HEK293 (cell line): ENCODE data around the gene ELL2.

ENCODE experiments used
- CTCF ChIA-PET: fragments of 350-600 bp; formaldehyde crosslinking; extraction: SDS; loops from one replicate; lab custom pipeline; 2021; ENCODE audit warnings: antibody characterized with exemption; lab: Yijun Ruan, JAX
- POLR2A ChIA-PET: fragments of 300-600 bp; formaldehyde crosslinking; extraction: SDS; loops from one replicate; lab custom pipeline; 2020; ENCODE audit warnings: antibody characterized with exemption, inconsistent platforms; lab: Yijun Ruan, JAX
- H3K27ac ChIP-seq: fragments of 200-500 bp; sonication (Bioruptor generic); 2 replicates; pipeline ENCODE4 v1.5.1; 2014; ENCODE audit warnings: low read depth, low read length, control low read depth, inconsistent platforms; ENCODE audit errors: extremely low read depth
- H3K36me3 ChIP-seq, 2 experiments: fragments of 200-500 bp in 1 of 2; sonication (Bioruptor generic) in 1 of 2; 1 replicate in 1 of 2; 2 replicates in 1 of 2; pipeline ENCODE4 v1.5.1; 2014 to 2017; ENCODE audit warnings: inconsistent platforms in 2 of 2, low read length in 2 of 2; ENCODE audit not compliant: control insufficient read depth in 2 of 2, insufficient read depth in 1 of 2
- H3K4me1 ChIP-seq: fragments of 200-500 bp; sonication (Bioruptor generic); 2 replicates; pipeline ENCODE4 v1.5.1; 2014; ENCODE audit warnings: mild to moderate bottlenecking, low read length, inconsistent platforms; ENCODE audit not compliant: control insufficient read depth, insufficient read depth
- H3K4me3 ChIP-seq: 2 replicates; pipeline ENCODE4 v1.5.1; 2011; ENCODE audit warnings: low read depth, mild to moderate bottlenecking, control low read depth, low read length, moderate library complexity
- H3K9me3 ChIP-seq: fragments of 200-500 bp; sonication (Bioruptor generic); 2 replicates; pipeline ENCODE4 v1.5.1; 2014; ENCODE audit warnings: low read depth, low read length, inconsistent platforms; ENCODE audit not compliant: control insufficient read depth, insufficient read depth
- EGR2 ChIP-seq: fragments of 450-650 bp; formaldehyde crosslinking; IDR thresholded peaks from 2 replicates; pipeline ENCODE4 v1.5.1; 2016; ENCODE audit warnings: low read depth, missing biosample characterization, missing genetic modification characterization
- GFI1B ChIP-seq: fragments of 450-650 bp; formaldehyde crosslinking; IDR thresholded peaks from 2 replicates; pipeline ENCODE4 v1.5.1; 2016; ENCODE audit warnings: missing biosample characterization, missing genetic modification characterization
- KLF1 ChIP-seq: fragments of 450-650 bp; formaldehyde crosslinking; IDR thresholded peaks from 2 replicates; pipeline ENCODE4 v1.5.1; 2016; ENCODE audit warnings: missing biosample characterization, missing genetic modification characterization
- KLF10 ChIP-seq: fragments of 450-650 bp; IDR thresholded peaks from 2 replicates; pipeline ENCODE4 v1.5.1; 2018; ENCODE audit warnings: missing biosample characterization, mild to moderate bottlenecking, missing genetic modification characterization
- KLF8 ChIP-seq: fragments of 450-650 bp; formaldehyde crosslinking; IDR thresholded peaks from 2 replicates; pipeline ENCODE4 v1.5.1; 2016; ENCODE audit warnings: missing biosample characterization, missing genetic modification characterization
- KLF9 ChIP-seq: fragments of 450-650 bp; formaldehyde crosslinking; IDR thresholded peaks from 2 replicates; pipeline ENCODE4 v1.5.1; 2016; ENCODE audit warnings: missing biosample characterization, missing genetic modification characterization, low read depth
- SCRT1 ChIP-seq: fragments of 450-650 bp; formaldehyde crosslinking; IDR thresholded peaks from 2 replicates; pipeline ENCODE4 v1.5.1; 2016; ENCODE audit warnings: missing biosample characterization, missing genetic modification characterization, borderline replicate concordance
- SP2 ChIP-seq: fragments of 450-650 bp; formaldehyde crosslinking; IDR thresholded peaks from 2 replicates; pipeline ENCODE4 v1.5.1; 2016; ENCODE audit warnings: missing biosample characterization, missing genetic modification characterization
- SP7 ChIP-seq: fragments of 450-650 bp; formaldehyde crosslinking; IDR thresholded peaks from 2 replicates; pipeline ENCODE4 v1.5.1; 2016; ENCODE audit warnings: missing biosample characterization, missing genetic modification characterization
- ZFHX2 ChIP-seq: fragments of 450-650 bp; formaldehyde crosslinking; conservative IDR thresholded peaks from 2 replicates; pipeline ENCODE4 v1.5.1; 2016; ENCODE audit warnings: missing biosample characterization, missing genetic modification characterization
- ZNF394 ChIP-seq: fragments of 450-650 bp; formaldehyde crosslinking; IDR thresholded peaks from 2 replicates; pipeline ENCODE4 v1.5.1; 2016; ENCODE audit warnings: missing biosample characterization, missing genetic modification characterization, mild to moderate bottlenecking, moderate library complexity, borderline replicate concordance
- ZNF473 ChIP-seq: fragments of 450-650 bp; formaldehyde crosslinking; IDR thresholded peaks from 2 replicates; pipeline ENCODE4 v1.5.1; 2017; ENCODE audit warnings: missing biosample characterization, missing genetic modification characterization
- ZNF544 ChIP-seq: fragments of 450-650 bp; formaldehyde crosslinking; IDR thresholded peaks from 2 replicates; pipeline ENCODE4 v1.5.0; 2017; ENCODE audit warnings: missing biosample characterization, missing genetic modification characterization
- ZNF555 ChIP-seq: fragments of 450-650 bp; formaldehyde crosslinking; conservative IDR thresholded peaks from 2 replicates; pipeline ENCODE4 v1.5.1; 2017; ENCODE audit warnings: missing biosample characterization, mild to moderate bottlenecking, missing genetic modification characterization, inconsistent platforms
- ZNF558 ChIP-seq: fragments of 450-650 bp; formaldehyde crosslinking; IDR thresholded peaks from 2 replicates; pipeline ENCODE4 v1.5.1; 2016; ENCODE audit warnings: missing biosample characterization, missing genetic modification characterization
- ZNF561 ChIP-seq: fragments of 450-650 bp; IDR thresholded peaks from 2 replicates; pipeline ENCODE4 v1.5.1; 2018; ENCODE audit warnings: missing biosample characterization, missing genetic modification characterization, borderline replicate concordance
- ZNF585B ChIP-seq: fragments of 450-650 bp; formaldehyde crosslinking; IDR thresholded peaks from 2 replicates; pipeline ENCODE4 v1.5.1; 2016; ENCODE audit warnings: missing biosample characterization, missing genetic modification characterization
- ZNF623 ChIP-seq: fragments of 450-650 bp; formaldehyde crosslinking; IDR thresholded peaks from 2 replicates; pipeline ENCODE4 v1.5.1; 2016; ENCODE audit warnings: missing biosample characterization, missing genetic modification characterization
- ZNF626 ChIP-seq: fragments of 450-650 bp; sonication (Bioruptor Pico); formaldehyde crosslinking; IDR thresholded peaks from 2 replicates; pipeline ENCODE4 v1.5.1; 2018; ENCODE audit warnings: missing biosample characterization, missing genetic modification characterization, inconsistent platforms
- ZNF747 ChIP-seq: fragments of 450-650 bp; formaldehyde crosslinking; IDR thresholded peaks from 2 replicates; pipeline ENCODE4 v1.5.1; 2016; ENCODE audit warnings: missing biosample characterization, missing genetic modification characterization
- ZSCAN5A ChIP-seq: fragments of 450-650 bp; formaldehyde crosslinking; IDR thresholded peaks from 2 replicates; pipeline ENCODE4 v1.5.1; 2016; ENCODE audit warnings: missing biosample characterization, missing genetic modification characterization
- TF ChIP-seq, protein P1 (sequence below): fragments of 450-650 bp; formaldehyde crosslinking; IDR thresholded peaks from 2 replicates; pipeline ENCODE4 v1.5.1; 2016; ENCODE audit warnings: missing biosample characterization, missing genetic modification characterization
- TF ChIP-seq, protein P2 (sequence below): fragments of 450-650 bp; formaldehyde crosslinking; IDR thresholded peaks from 2 replicates; pipeline ENCODE4 v1.5.1; 2017; ENCODE audit warnings: missing biosample characterization, missing genetic modification characterization

Gene ELL2

DNA sequence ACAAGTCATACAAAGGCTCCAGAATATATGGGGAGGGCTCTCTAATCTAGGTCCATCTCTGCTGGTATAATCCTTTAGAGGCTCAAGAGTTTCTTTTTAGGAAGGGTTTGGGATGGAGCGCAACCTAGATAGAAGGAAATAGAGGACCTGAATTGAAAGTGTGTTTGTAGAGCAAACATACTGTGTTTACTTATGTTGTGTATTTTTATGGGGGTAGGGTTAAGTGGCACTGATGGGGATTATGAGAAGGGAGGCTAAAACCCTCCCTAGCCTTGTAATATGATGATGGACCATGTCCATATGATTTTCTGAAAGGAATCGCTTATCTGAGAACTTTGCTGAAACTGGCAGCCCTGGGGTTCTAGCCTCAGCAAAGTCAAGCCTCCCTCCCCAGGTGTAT lies 4.4 kb upstream of the ELL2 start (continued):
- no peak for TF ChIP-seq ZNF747 (tag by site-specific recombination)

GRCh38 chr5:95963650-95964410 lies 2.2 kb upstream of the ELL2 start:
- Histone ChIP-seq H3K4me1 (peaks cover 11% of the 10 kb centered on the region; the same call in 1 of the 2 replicates), H3K27ac (no peak overlapping the region), H3K36me3 (no peaks in the 10 kb centered on the region), H3K9me3 (no peaks in the 10 kb centered on the region), H3K4me3 (no peak overlapping the region)
- TF ChIP-seq SCRT1 (tag by site-specific recombination) (no peak), ZFHX2 (tag by site-specific recombination) (peak; percentile 59), ZNF585B (tag by site-specific recombination) (no peak), ZNF555 (no peak), ZNF626 (tag by site-specific recombination) (no peak), EGR2 (tag by site-specific recombination) (peak; percentile 81), KLF8 (tag by site-specific recombination) (no peak), ZSCAN5A (no peak)
- TF ChIP-seq, protein P1, sequence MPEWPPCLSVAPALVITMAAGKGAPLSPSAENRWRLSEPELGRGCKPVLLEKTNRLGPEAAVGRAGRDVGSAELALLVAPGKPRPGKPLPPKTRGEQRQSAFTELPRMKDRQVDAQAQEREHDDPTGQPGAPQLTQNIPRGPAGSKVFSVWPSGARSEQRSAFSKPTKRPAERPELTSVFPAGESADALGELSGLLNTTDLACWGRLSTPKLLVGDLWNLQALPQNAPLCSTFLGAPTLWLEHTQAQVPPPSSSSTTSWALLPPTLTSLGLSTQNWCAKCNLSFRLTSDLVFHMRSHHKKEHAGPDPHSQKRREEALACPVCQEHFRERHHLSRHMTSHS = no peak
- TF ChIP-seq, protein P2, sequence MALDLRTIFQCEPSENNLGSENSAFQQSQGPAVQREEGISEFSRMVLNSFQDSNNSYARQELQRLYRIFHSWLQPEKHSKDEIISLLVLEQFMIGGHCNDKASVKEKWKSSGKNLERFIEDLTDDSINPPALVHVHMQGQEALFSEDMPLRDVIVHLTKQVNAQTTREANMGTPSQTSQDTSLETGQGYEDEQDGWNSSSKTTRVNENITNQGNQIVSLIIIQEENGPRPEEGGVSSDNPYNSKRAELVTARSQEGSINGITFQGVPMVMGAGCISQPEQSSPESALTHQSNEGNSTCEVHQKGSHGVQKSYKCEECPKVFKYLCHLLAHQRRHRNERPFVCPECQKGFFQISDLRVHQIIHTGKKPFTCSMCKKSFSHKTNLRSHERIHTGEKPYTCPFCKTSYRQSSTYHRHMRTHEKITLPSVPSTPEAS = no peak
- POLR2A ChIA-PET = no interaction called here
- CTCF ChIA-PET = interaction anchor here (0.6 to 1.6 kb wide), 2 partner anchors 29 to 85 kb away, joined by 3 to 5 read pairs; no protein-coding TSS in a partner anchor

DNA sequence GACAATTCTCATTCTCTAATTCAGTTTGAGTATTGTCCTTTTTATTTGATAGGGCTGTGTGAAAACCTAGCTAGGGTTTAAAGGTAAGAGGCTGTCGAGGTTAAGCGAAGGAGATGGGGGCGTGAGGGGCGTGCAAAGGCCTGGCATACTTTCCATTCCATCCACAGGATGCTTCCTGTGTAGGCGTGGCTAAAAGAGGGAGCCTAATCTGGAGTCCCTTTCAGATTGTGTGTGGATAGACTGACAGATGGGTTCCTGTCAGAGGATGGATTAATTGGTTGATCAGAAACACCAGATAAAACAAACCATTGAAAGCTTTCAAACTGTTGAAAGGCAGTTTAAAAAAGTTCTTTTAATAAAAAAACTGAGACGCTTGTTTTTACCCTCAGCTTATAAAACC lies 1.1 kb upstream of the ELL2 start:
- H3K4me1 ChIP-seq = peaks cover 17% of the 10 kb centered on the region; the same call in 1 of the 2 replicates
- no peaks in the 10 kb centered on the region for H3K36me3 ChIP-seq
- POLR2A ChIA-PET = interaction anchor here (0.6 kb wide), 1 partner anchor 187 kb away, joined by 3 read pairs; no protein-coding TSS in a partner anchor
- TF ChIP-seq SP7 = no peak
- TF ChIP-seq KLF9 (tag by site-specific recombination) = peak; percentile 36; the same call in 1 of the 2 replicates
- no peak for TF ChIP-seq GFI1B
- TF ChIP-seq ZNF473 (tag by site-specific recombination) = no peak
- TF ChIP-seq ZFHX2 (tag by site-specific recombination) = 0 out of 2 replicates have a peak, but pooled peaks have one; percentile 9
- TF ChIP-seq EGR2 (tag by site-specific recombination) = peak; percentile 57
- TF ChIP-seq ZNF623 (tag by site-specific recombination) = peak; percentile 46; the same call in 1 of the 2 replicates
- TF ChIP-seq SP2 (tag by site-specific recombination) = peak; percentile 31
- TF ChIP-seq KLF1 (tag by site-specific recombination) = no peak
- TF ChIP-seq ZNF561 (tag by site-specific recombination) = no peak
- no peak for TF ChIP-seq ZNF394 (tag by site-specific recombination)
- TF ChIP-seq ZNF558 (tag by site-specific recombination) = no peak
- no peak for TF ChIP-seq ZNF544 (tag by site-specific recombination)
- TF ChIP-seq KLF10 = peak; percentile 64; the same call in 1 of the 2 replicates
- no peaks in the 10 kb centered on the region for H3K9me3 ChIP-seq
- H3K4me3 ChIP-seq = no peak overlapping the region
- CTCF ChIA-PET = interaction anchor here (0.6 to 1.6 kb wide), 3 partner anchors 28 to 849 kb away, joined by 3 to 6 read pairs (median 5); no protein-coding TSS in a partner anchor
- H3K27ac ChIP-seq = peak overlapping the region; percentile 70
